OCI-M2 (cell line): ENCODE results near the gene GNLY.
A peak's percentile ranks its signal among the peaks of the same experiment; 100 is the strongest.

ENCODE experiments used
- DNase-seq: peaks from one replicate; lab custom pipeline; 2025; ENCODE audit not compliant: unreplicated experiment; lab: John Stamatoyannopoulos, UW

GNLY gene

GRCh38 chr2:85725451-85725850 lies 31.3 kb downstream of the GNLY start:
- DNase-seq: no peak

GRCh38 chr2:85727798-85728197 lies 33.6 kb downstream of the GNLY start:
- no peak for DNase-seq

- DNase-seq: no peak
Measured at GRCh38 chr2:85728342-85728741, 34.2 kb downstream of the GNLY start.

GRCh38 chr2:85728883-85729824 lies 35.0 kb downstream of the GNLY start:
- DNase-seq: peak; percentile 68

- no peak for DNase-seq
Measured at GRCh38 chr2:85729825-85730510, 35.8 kb downstream of the GNLY start.

GRCh38 chr2:85730686-85731230 lies 36.6 kb downstream of the GNLY start:
- no peak for DNase-seq

- no peak for DNase-seq
Measured at GRCh38 chr2:85731606-85732005, 37.4 kb downstream of the GNLY start.

- DNase-seq: no peak
Measured at GRCh38 chr2:85732467-85733120, 38.4 kb downstream of the GNLY start.

GRCh38 chr2:85733121-85733960 lies 39.2 kb downstream of the GNLY start:
- no peak for DNase-seq

- no peak for DNase-seq
Measured at GRCh38 chr2:85734015-85734414, 39.9 kb downstream of the GNLY start.

GRCh38 chr2:85734942-85735608 lies 40.9 kb downstream of the GNLY start:
- DNase-seq: no peak

- no peak for DNase-seq
Measured at GRCh38 chr2:85735691-85736090, 41.5 kb downstream of the GNLY start.

GRCh38 chr2:85736456-85737355 lies 42.5 kb downstream of the GNLY start:
- DNase-seq: no peak

- DNase-seq: no peak
Measured at GRCh38 chr2:85737481-85737880, 43.3 kb downstream of the GNLY start.

GRCh38 chr2:85737961-85738360 lies 43.8 kb downstream of the GNLY start:
- DNase-seq: no peak

- DNase-seq: no peak
Measured at GRCh38 chr2:85740193-85740592, 46.0 kb downstream of the GNLY start.

GRCh38 chr2:85741211-85741832 lies 47.2 kb downstream of the GNLY start:
- DNase-seq: no peak

- DNase-seq: no peak
Measured at GRCh38 chr2:85741833-85742455, 47.8 kb downstream of the GNLY start.
